HepG2 (cell line): ENCODE measurements around the gene KDM5A. TPM values are rescaled to one million over a fixed set of nuclear protein-coding genes. Genes with fewer than 3 reads are reported as not detected.
A peak's percentile ranks its signal among the peaks of the same experiment; 100 is the strongest.

Experiments
- DMAP1 ChIP-seq: IDR thresholded peaks from 2 replicates; pipeline ENCODE4 v1.6.1; 2016
- E2F1 ChIP-seq: sonication (generic); formaldehyde crosslinking; IDR thresholded peaks from 2 replicates; pipeline ENCODE4 v1.5.0; 2020; ENCODE audit warnings: missing genetic modification reagents
- GFI1 ChIP-seq: sonication (generic); formaldehyde crosslinking; IDR thresholded peaks from 2 replicates; pipeline ENCODE4 v1.5.0; 2020; ENCODE audit warnings: missing genetic modification reagents, mild to moderate bottlenecking, borderline replicate concordance
- GTF2F1 ChIP-seq: fragments of 150-350 bp; IDR thresholded peaks from 2 replicates; pipeline ENCODE4 v1.6.1; 2014; ENCODE audit warnings: low read length
- HNRNPLL ChIP-seq: fragments of 200-400 bp; formaldehyde crosslinking; IDR thresholded peaks from 2 replicates; pipeline ENCODE4 v1.6.1; 2017; ENCODE audit warnings: mild to moderate bottlenecking, low read depth, low read length; ENCODE audit not compliant: poor library complexity, severe bottlenecking
- JDP2 ChIP-seq: sonication (generic); formaldehyde crosslinking; IDR thresholded peaks from 2 replicates; pipeline ENCODE4 v1.8.1; 2022; ENCODE audit warnings: missing genetic modification reagents, borderline replicate concordance
- MED1 ChIP-seq: sonication (generic); formaldehyde crosslinking; IDR thresholded peaks from 2 replicates; pipeline ENCODE4 v1.4.0; 2020; ENCODE audit warnings: missing genetic modification reagents
- MTF1 ChIP-seq: sonication (generic); formaldehyde crosslinking; IDR thresholded peaks from 2 replicates; pipeline ENCODE4 v1.5.0; 2020; ENCODE audit warnings: missing genetic modification reagents
- NPAS2 ChIP-seq: sonication (generic); formaldehyde crosslinking; IDR thresholded peaks from 2 replicates; pipeline ENCODE4 v1.8.0; 2022; ENCODE audit warnings: mild to moderate bottlenecking, missing genetic modification reagents, borderline replicate concordance
- NR1H2 ChIP-seq: sonication (generic); formaldehyde crosslinking; IDR thresholded peaks from 2 replicates; pipeline ENCODE4 v1.8.1; 2022; ENCODE audit warnings: low read depth, missing genetic modification reagents, borderline replicate concordance
- PAX8 ChIP-seq: sonication (generic); formaldehyde crosslinking; IDR thresholded peaks from 2 replicates; pipeline ENCODE4 v1.8.0; 2022; ENCODE audit warnings: mild to moderate bottlenecking, missing genetic modification reagents, borderline replicate concordance
- PHF21A ChIP-seq: sonication (generic); formaldehyde crosslinking; IDR thresholded peaks from 2 replicates; pipeline ENCODE4 v1.5.0; 2020; ENCODE audit warnings: mild to moderate bottlenecking, missing genetic modification reagents
- POLR2G ChIP-seq: fragments of 200-400 bp; formaldehyde crosslinking; IDR thresholded peaks from 2 replicates; pipeline ENCODE4 v1.6.1; 2018; ENCODE audit warnings: mild to moderate bottlenecking, low read depth, low read length, moderate library complexity
- RFX3 ChIP-seq: IDR thresholded peaks from 2 replicates; pipeline ENCODE4 v1.6.1; 2016; ENCODE audit warnings: missing biosample characterization, missing genetic modification reagents
- RFX5 ChIP-seq: IDR thresholded peaks from 2 replicates; pipeline ENCODE4 v1.6.1; 2011; ENCODE audit warnings: low read depth, low read length, improper control_type of control experiment
- SAFB2 ChIP-seq: sonication (generic); formaldehyde crosslinking; IDR thresholded peaks from 2 replicates; pipeline ENCODE4 v1.5.1; 2020; ENCODE audit warnings: missing genetic modification reagents, low read depth, mild to moderate bottlenecking, borderline replicate concordance
- SP140L ChIP-seq: sonication (generic); formaldehyde crosslinking; IDR thresholded peaks from 2 replicates; pipeline ENCODE4 v1.4.0; 2020; ENCODE audit warnings: missing genetic modification reagents, borderline replicate concordance
- SSRP1 ChIP-seq: IDR thresholded peaks from 2 replicates; pipeline ENCODE4 v1.6.1; 2016; ENCODE audit warnings: control low read depth
- STAT5B ChIP-seq: sonication (generic); formaldehyde crosslinking; IDR thresholded peaks from 2 replicates; pipeline ENCODE4 v1.4.0; 2020; ENCODE audit warnings: missing genetic modification reagents
- TGIF2 ChIP-seq: IDR thresholded peaks from 2 replicates; pipeline ENCODE4 v1.6.1; 2016; ENCODE audit warnings: control low read depth, missing compliant biosample characterization
- TMF1 ChIP-seq: sonication (generic); formaldehyde crosslinking; IDR thresholded peaks from 2 replicates; pipeline ENCODE4 v1.8.1; 2022; ENCODE audit warnings: low read depth, missing genetic modification reagents
- ZNF235 ChIP-seq: sonication (generic); formaldehyde crosslinking; IDR thresholded peaks from 2 replicates; pipeline ENCODE4 v1.8.1; 2023; ENCODE audit warnings: mild to moderate bottlenecking, missing genetic modification reagents, borderline replicate concordance
- ZNF446 ChIP-seq: sonication (generic); formaldehyde crosslinking; IDR thresholded peaks from 2 replicates; pipeline ENCODE4 v1.5.0; 2020; ENCODE audit warnings: mild to moderate bottlenecking, missing genetic modification reagents
- ZNF563 ChIP-seq: sonication (generic); formaldehyde crosslinking; IDR thresholded peaks from 2 replicates; pipeline ENCODE4 v1.8.0; 2022; ENCODE audit warnings: mild to moderate bottlenecking, moderate library complexity, missing genetic modification reagents
- ZNF619 ChIP-seq: sonication (generic); formaldehyde crosslinking; IDR thresholded peaks from 2 replicates; pipeline ENCODE4 v1.4.0; 2020; ENCODE audit warnings: mild to moderate bottlenecking, missing genetic modification reagents
- ZNF746 ChIP-seq: sonication (generic); formaldehyde crosslinking; IDR thresholded peaks from 2 replicates; pipeline ENCODE4 v1.8.0; 2022; ENCODE audit warnings: mild to moderate bottlenecking, missing genetic modification reagents
- ZNF761 ChIP-seq: sonication (generic); formaldehyde crosslinking; conservative IDR thresholded peaks from 2 replicates; pipeline ENCODE4 v1.4.0; 2020; ENCODE audit warnings: mild to moderate bottlenecking, missing genetic modification reagents
- ZNF850 ChIP-seq: sonication (generic); formaldehyde crosslinking; conservative IDR thresholded peaks from 2 replicates; pipeline ENCODE4 v1.9.0; 2021; ENCODE audit warnings: mild to moderate bottlenecking, missing genetic modification reagents
- polyA plus RNA-seq, 8 experiments: library from polyadenylated mRNA; depleted of rRNA in 3 of 8; stranded (reverse) in 7 of 8; unstranded in 1 of 8; fragments of >200 nt; fragmentation: Illumina TruSeq in 4 of 8; extraction: Trizol in 4 of 8; gene quantifications; 2 replicates each; pipeline versions ENCODE4 v1.2.1 to v1.2.3, GENCODE V29; 2011 to 2016; ENCODE audit warnings: low read depth in 4 of 8, missing spikeins in 1 of 8, mixed read lengths in 1 of 8; ENCODE audit not compliant: insufficient read depth in 1 of 8
- total RNA-seq, 5 experiments: library from RNA; depleted of rRNA; stranded (reverse); fragments of >200 nt; fragmentation: Illumina TruSeq; extraction: Trizol; gene quantifications; 2 replicates each; pipeline ENCODE4 v1.2.3, GENCODE V29; 2016; ENCODE audit warnings: low read depth in 1 of 5
- TF ChIP-seq, protein P1 (sequence below): sonication (generic); formaldehyde crosslinking; IDR thresholded peaks from 2 replicates; pipeline ENCODE4 v1.4.0; 2020; ENCODE audit warnings: mild to moderate bottlenecking, missing genetic modification reagents

The KDM5A gene
- total and polyA plus RNA-seq, 2 of the 13 experiments (the other 11 are each of a cell fraction or from before 2014, with no cell fraction given), result 12.0 to 29.2 TPM

- TF ChIP-seq SP140L (CRISPR knock-in tag) (no peak; the same call in 1 of the 2 replicates), MTF1 (CRISPR knock-in tag) (no peak), TGIF2 (CRISPR knock-in tag) (no peak; the same call in 1 of the 2 replicates), ZNF746 (no peak), NPAS2 (CRISPR knock-in tag) (no peak), SSRP1 (CRISPR knock-in tag) (no peak), SAFB2 (CRISPR knock-in tag) (no peak), GFI1 (CRISPR knock-in tag) (no peak), RFX3 (no peak), E2F1 (CRISPR knock-in tag) (peak; percentile 74), ZNF563 (peak; percentile 46; the same call in 1 of the 2 replicates), ZNF235 (CRISPR knock-in tag) (no peak), NR1H2 (CRISPR knock-in tag) (no peak), DMAP1 (CRISPR knock-in tag) (peak; percentile 57; the same call in 1 of the 2 replicates), MED1 (CRISPR knock-in tag) (peak; percentile 44; the same call in 1 of the 2 replicates), ZNF446 (CRISPR knock-in tag) (no peak), ZNF761 (CRISPR knock-in tag) (peak; percentile 66; the same call in 1 of the 2 replicates), PAX8 (CRISPR knock-in tag) (no peak), PHF21A (CRISPR knock-in tag) (peak; percentile 59; the same call in 1 of the 2 replicates), HNRNPLL (peak; percentile 55), JDP2 (CRISPR knock-in tag) (no peak), GTF2F1 (no peak), ZNF619 (CRISPR knock-in tag) (no peak), TMF1 (no peak), POLR2G (peak; percentile 70), ZNF850 (CRISPR knock-in tag) (no peak), STAT5B (CRISPR knock-in tag) (no peak), RFX5 (no peak)
- TF ChIP-seq, protein P1, sequence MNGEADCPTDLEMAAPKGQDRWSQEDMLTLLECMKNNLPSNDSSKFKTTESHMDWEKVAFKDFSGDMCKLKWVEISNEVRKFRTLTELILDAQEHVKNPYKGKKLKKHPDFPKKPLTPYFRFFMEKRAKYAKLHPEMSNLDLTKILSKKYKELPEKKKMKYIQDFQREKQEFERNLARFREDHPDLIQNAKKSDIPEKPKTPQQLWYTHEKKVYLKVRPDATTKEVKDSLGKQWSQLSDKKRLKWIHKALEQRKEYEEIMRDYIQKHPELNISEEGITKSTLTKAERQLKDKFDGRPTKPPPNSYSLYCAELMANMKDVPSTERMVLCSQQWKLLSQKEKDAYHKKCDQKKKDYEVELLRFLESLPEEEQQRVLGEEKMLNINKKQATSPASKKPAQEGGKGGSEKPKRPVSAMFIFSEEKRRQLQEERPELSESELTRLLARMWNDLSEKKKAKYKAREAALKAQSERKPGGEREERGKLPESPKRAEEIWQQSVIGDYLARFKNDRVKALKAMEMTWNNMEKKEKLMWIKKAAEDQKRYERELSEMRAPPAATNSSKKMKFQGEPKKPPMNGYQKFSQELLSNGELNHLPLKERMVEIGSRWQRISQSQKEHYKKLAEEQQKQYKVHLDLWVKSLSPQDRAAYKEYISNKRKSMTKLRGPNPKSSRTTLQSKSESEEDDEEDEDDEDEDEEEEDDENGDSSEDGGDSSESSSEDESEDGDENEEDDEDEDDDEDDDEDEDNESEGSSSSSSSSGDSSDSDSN (CRISPR knock-in tag), result peak; percentile 35; the same call in 1 of the 2 replicates
Measured at GRCh38 chr12:401235-402028, 12.3 kb upstream of the KDM5A start, which contains the start of gene CCDC77 (continued).
